ENCODE data around the gene GNPTG.

GNPTG gene

GRCh38 chr16:1372292-1372950 lies 20.7 kb downstream of the GNPTG start:
- H3K4me3 ChIP-seq (replicated peaks; ENCODE audit: low read depth, low read length), result no peak overlapping the region
- no peak for TF ChIP-seq CTCF (IDR thresholded peaks at IDR 0.05; ENCODE audit: low read depth, low read length, missing control alignments)
- DNase-seq (ENCODE audit: extremely low read depth, low read depth), result no peak

- no peak overlapping the region for H3K4me3 ChIP-seq (replicated peaks; ENCODE audit: low read depth, low read length)
- no peak for TF ChIP-seq CTCF (IDR thresholded peaks at IDR 0.05; ENCODE audit: low read depth, low read length, missing control alignments)
- DNase-seq (ENCODE audit: extremely low read depth, low read depth), result no peak
Observed at GRCh38 chr16:1374418-1375297, 22.9 kb downstream of the GNPTG start.

GRCh38 chr16:1375298-1375640 lies 23.5 kb downstream of the GNPTG start:
- no peak for TF ChIP-seq CTCF (IDR thresholded peaks at IDR 0.05; ENCODE audit: low read depth, low read length, missing control alignments)
- H3K4me3 ChIP-seq (replicated peaks; ENCODE audit: low read depth, low read length), result no peak overlapping the region
- DNase-seq (ENCODE audit: extremely low read depth, low read depth), result no peak

GRCh38 chr16:1375741-1376410 lies 24.1 kb downstream of the GNPTG start:
- no peak for TF ChIP-seq CTCF (IDR thresholded peaks at IDR 0.05; ENCODE audit: low read depth, low read length, missing control alignments)
- no peak overlapping the region for H3K4me3 ChIP-seq (replicated peaks; ENCODE audit: low read depth, low read length)
- no peak for DNase-seq (ENCODE audit: extremely low read depth, low read depth)

GRCh38 chr16:1377406-1378010 lies 25.8 kb downstream of the GNPTG start:
- H3K4me3 ChIP-seq (replicated peaks; ENCODE audit: low read depth, low read length), result peak overlapping the region; percentile 62
- no peak for TF ChIP-seq CTCF (IDR thresholded peaks at IDR 0.05; ENCODE audit: low read depth, low read length, missing control alignments)
- no peak for DNase-seq (ENCODE audit: extremely low read depth, low read depth)

- peak overlapping the region; percentile 62 for H3K4me3 ChIP-seq (replicated peaks; ENCODE audit: low read depth, low read length)
- TF ChIP-seq CTCF (IDR thresholded peaks at IDR 0.05; ENCODE audit: low read depth, low read length, missing control alignments), result no peak
- DNase-seq (ENCODE audit: extremely low read depth, low read depth), result no peak
Observed at GRCh38 chr16:1378087-1378803, 26.5 kb downstream of the GNPTG start.
